RWPE1 (cell line): ENCODE measurements around the gene ITIH3.

ENCODE experiments used
- CTCF ChIA-PET: fragments of 350-600 bp; sonication (Branson Sonifier 250); formaldehyde crosslinking; extraction: SDS; loops from one replicate; lab custom pipeline; 2021; lab: Yijun Ruan, JAX
- POLR2A ChIA-PET: fragments of 400-600 bp; formaldehyde crosslinking; extraction: SDS; loops from one replicate; lab custom pipeline; 2020; ENCODE audit warnings: antibody characterized with exemption; ENCODE audit not compliant: low non-redundant PET; lab: Yijun Ruan, JAX
- DNase-seq: peaks from one replicate; pipeline ENCODE4 v3.0.0; 2012; ENCODE audit warnings: low spot score
- H3K27ac ChIP-seq: fragments of 450-650 bp; 2 replicates; pipeline ENCODE4 v1.5.1; 2017
- TF ChIP-seq, protein P1 (sequence below): fragments of 450-650 bp; conservative IDR thresholded peaks from 2 replicates; pipeline ENCODE4 v1.5.1; 2017; ENCODE audit warnings: low read depth, mild to moderate bottlenecking

Gene ITIH3

DNA sequence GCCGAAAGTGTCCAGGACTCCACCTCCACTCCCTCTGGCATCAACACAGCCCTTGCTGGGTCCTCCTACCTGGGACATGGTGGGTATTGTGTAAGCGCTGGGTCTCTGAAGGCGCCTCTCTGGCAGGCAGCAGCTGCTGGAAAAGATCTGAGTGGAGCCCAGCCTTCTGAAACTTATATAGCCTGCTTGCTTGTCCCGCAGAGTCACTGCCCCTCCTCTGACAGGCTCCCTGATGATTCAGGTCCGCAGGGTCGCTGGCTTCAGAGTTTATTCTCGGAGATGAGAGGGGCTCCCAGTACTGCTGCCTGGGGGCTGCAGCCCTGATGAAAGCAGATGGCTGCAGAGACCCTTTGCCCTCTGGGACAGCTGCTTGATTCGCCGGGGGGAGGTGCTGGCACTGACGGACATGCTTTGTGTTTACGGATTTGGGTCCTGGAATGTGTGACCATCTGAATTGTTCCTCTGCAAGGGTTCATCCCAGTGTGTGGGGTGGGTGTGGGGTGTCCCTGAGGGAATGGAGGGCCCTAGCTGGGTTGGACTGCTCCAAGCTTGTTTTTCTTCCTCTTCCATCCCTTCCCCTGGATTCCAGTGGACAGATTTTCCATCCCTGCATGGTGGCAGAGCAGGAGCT lies 40.4 kb downstream of the ITIH3 start, which contains the start of gene MUSTN1:
MUSTN1 (minus strand) TSS at position 149 of the 631 bp plus-strand sequence; CDS start at position 78, 71 bp downstream.
- CTCF ChIA-PET, result interaction anchor here (0.5 kb wide), 1 partner anchor 32 kb away, joined by 3 read pairs; no protein-coding TSS in a partner anchor
- TF ChIP-seq, protein P1, sequence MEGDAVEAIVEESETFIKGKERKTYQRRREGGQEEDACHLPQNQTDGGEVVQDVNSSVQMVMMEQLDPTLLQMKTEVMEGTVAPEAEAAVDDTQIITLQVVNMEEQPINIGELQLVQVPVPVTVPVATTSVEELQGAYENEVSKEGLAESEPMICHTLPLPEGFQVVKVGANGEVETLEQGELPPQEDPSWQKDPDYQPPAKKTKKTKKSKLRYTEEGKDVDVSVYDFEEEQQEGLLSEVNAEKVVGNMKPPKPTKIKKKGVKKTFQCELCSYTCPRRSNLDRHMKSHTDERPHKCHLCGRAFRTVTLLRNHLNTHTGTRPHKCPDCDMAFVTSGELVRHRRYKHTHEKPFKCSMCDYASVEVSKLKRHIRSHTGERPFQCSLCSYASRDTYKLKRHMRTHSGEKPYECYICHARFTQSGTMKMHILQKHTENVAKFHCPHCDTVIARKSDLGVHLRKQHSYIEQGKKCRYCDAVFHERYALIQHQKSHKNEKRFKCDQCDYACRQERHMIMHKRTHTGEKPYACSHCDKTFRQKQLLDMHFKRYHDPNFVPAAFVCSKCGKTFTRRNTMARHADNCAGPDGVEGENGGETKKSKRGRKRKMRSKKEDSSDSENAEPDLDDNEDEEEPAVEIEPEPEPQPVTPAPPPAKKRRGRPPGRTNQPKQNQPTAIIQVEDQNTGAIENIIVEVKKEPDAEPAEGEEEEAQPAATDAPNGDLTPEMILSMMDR, result no peak
- POLR2A ChIA-PET, result no interaction called here
- DNase-seq, result no peak
- H3K27ac ChIP-seq, result no peak within 1 kb of the TSS

DNA sequence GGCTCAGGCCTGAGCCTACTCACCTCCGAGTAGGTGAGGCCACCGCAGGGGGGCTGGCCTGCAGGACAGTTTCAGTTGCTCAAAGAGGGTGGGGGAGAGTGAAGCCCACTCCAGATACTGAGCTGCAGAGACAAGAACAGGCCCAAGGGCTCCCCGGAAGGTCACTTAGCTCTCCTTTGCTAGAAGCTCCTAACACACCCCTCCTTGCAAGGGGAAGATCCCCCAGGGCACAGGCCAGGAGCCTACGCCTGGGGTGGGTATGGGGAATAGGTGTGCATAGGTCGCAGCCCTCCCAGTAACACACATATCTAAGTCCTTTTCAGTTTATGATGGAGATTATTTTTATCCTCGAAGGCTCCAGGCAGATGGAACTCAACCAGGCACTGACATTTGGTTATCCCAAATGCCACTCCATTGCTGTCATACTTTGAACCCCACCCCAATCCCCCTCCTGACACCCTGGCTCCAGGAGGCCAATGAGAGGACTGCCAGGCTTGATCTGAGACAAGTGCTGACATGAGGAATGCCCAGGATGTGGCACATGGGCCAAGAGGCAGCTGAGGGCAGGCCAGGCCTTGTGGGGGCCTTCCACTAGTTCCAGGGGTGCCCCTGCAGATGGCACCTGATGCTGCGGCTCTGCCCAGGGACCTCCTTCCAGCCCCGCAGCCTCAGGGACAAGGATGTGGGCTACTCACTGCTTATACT lies 41.3 kb downstream of the ITIH3 start:
- ChIA-PET CTCF (no interaction called here), POLR2A (no interaction called here)
- TF ChIP-seq, protein P1, result no peak
- DNase-seq, result no peak
- H3K27ac ChIP-seq, result no peak overlapping the region

DNA sequence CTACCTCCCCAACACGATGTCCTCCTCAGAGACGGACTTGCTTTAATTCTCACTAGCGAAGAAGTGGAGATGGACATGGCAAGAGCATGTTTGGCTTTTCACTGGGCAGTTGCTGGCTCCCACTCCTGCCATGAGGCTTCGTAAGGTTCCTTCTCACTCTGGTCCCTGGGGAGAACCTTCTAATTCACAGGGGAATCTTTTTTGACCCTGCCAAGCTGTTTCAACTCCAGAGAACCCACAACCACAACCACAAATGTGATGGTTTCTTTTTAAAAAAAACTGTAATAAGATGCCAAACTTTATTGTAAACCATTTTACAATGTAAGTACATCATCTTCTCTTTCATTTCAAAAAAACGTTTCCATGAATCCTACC lies 41.9 kb downstream of the ITIH3 start:
- H3K27ac ChIP-seq, result no peak overlapping the region
- ChIA-PET CTCF (interaction anchor here (0.5 kb wide), 1 partner anchor 24 kb away, joined by 3 read pairs; no protein-coding TSS in a partner anchor), POLR2A (no interaction called here)
- no peak for DNase-seq
- TF ChIP-seq, protein P1, result no peak

DNA sequence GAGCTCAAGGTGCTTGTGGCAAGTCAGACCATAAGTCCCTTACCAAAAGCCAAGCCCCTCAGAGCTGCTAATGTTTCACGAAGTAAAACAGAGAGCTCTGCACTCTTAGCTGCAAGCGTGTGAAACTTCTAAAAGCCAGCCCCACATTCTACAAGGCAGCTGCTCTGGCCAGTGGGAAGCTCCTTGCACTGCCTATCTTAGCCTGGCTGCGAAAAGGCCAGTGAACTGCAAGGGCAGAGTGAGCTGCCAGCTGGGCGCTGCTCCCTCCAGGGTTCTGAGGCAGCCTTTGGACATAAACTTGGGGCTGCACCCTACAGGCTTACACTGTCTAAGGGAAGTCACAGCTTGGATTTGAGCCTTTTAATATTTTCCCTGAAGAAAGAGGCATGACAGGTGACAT lies 42.4 kb downstream of the ITIH3 start:
- TF ChIP-seq, protein P1, result no peak
- ChIA-PET CTCF (interaction anchor here (0.5 to 0.9 kb wide), 3 partner anchors 9 to 750 kb away, joined by 3 read pairs; no protein-coding TSS in a partner anchor), POLR2A (no interaction called here)
- H3K27ac ChIP-seq, result no peak overlapping the region
- DNase-seq, result no peak

DNA sequence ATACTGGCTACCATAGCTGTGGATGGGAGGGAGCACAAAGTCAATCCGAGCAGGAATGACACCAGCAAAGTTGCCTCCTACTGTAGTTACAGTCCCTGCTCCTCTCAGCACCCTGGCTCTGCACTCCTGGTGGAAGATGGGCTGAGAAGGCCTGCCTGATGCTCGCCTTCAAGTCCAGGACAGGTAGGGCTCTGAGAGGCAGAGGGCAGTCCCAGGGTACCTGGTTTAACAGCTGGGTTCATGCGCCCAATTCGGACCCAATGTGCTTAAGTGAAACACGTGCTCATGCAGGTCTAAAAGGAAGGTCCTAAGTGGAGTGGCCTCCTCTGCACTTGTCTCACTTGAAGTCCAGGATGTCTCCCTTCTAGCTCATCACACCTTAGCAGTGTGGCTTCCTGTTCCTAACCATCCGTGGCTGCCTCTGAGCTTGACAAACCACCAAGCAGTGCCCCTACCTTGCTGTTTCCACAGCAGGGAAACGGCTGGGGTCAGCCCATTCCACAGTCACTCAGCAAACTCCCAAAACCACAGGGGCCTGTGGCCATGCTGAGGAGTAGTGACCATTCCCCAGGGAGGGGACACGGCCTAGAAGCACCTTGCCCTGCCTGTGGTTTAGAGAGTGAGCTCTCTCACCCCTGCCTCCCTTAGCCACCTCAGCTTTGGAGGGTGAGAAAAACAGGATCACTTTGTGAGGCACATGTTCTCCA lies 44.1 kb downstream of the ITIH3 start:
- ChIA-PET POLR2A (no interaction called here), CTCF (interaction anchor here (0.6 kb wide), 1 partner anchor 1005 kb away, joined by 5 read pairs; no protein-coding TSS in a partner anchor)
- DNase-seq, result no peak
- TF ChIP-seq, protein P1, result no peak
- no peak overlapping the region for H3K27ac ChIP-seq

DNA sequence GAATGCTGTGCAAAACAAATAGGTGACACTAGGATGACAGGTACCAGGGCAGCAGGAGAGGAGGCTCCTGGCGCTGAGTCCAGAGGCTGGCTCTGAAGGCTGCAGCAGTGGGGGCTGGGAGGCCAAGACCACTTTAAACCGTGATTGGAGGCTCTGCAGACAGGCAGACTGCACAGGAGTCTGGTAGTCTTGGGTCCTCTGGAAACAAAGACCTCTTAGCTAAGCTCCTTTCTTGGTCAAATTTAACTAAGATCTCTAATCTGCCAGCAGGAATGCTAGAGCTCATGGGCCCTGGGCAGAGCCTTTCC lies 44.6 kb downstream of the ITIH3 start:
- DNase-seq, result no peak
- TF ChIP-seq, protein P1, result no peak
- POLR2A ChIA-PET, result no interaction called here
- no peak overlapping the region for H3K27ac ChIP-seq
- CTCF ChIA-PET, result no interaction called here
